IPS DF 19.7 (cell line): ENCODE measurements around the gene CUL1.

Source experiments
- DNase-seq: peaks from one replicate; pipeline ENCODE4 v3.0.0-alpha.2; 2013; ENCODE audit warnings: low read depth, low spot score

Gene CUL1

GRCh38 chr7:148761499-148762278 is 63.0 kb downstream of the CUL1 start:
- DNase-seq: no peak

- no peak for DNase-seq
These were observed 64.9 kb downstream of the CUL1 start for GRCh38 chr7:148763622-148764021.

GRCh38 chr7:148770004-148770403 is 71.3 kb downstream of the CUL1 start:
- no peak for DNase-seq

GRCh38 chr7:148772297-148773089 is 73.8 kb downstream of the CUL1 start:
- no peak for DNase-seq

- no peak for DNase-seq
These were observed 74.6 kb downstream of the CUL1 start for GRCh38 chr7:148773334-148773733.

- DNase-seq: no peak
These were observed 75.8 kb downstream of the CUL1 start for GRCh38 chr7:148774471-148774870.

- no peak for DNase-seq
These were observed 84.2 kb downstream of the CUL1 start for GRCh38 chr7:148782757-148783456.

- DNase-seq: no peak
These were observed 85.3 kb downstream of the CUL1 start for GRCh38 chr7:148783801-148784527.

- DNase-seq: no peak
These were observed 89.0 kb downstream of the CUL1 start for GRCh38 chr7:148787571-148788295.

- DNase-seq: no peak
These were observed 90.5 kb downstream of the CUL1 start for GRCh38 chr7:148789220-148789619.

GRCh38 chr7:148790131-148790726 is 91.5 kb downstream of the CUL1 start:
- no peak for DNase-seq

- no peak for DNase-seq
These were observed 92.1 kb downstream of the CUL1 start for GRCh38 chr7:148790850-148791249.

- no peak for DNase-seq
These were observed 92.8 kb downstream of the CUL1 start for GRCh38 chr7:148791546-148791945.

- no peak for DNase-seq
These were observed 94.9 kb downstream of the CUL1 start for GRCh38 chr7:148793590-148793989.

GRCh38 chr7:148794476-148794875 is 95.8 kb downstream of the CUL1 start:
- no peak for DNase-seq

- no peak for DNase-seq
These were observed 98.1 kb downstream of the CUL1 start for GRCh38 chr7:148796841-148797240.

GRCh38 chr7:148799893-148800555 is 101.3 kb downstream of the CUL1 start:
- DNase-seq: no peak

GRCh38 chr7:148800677-148801076 is 102.0 kb downstream of the CUL1 start:
- no peak for DNase-seq

GRCh38 chr7:148802101-148802493 is 103.4 kb downstream of the CUL1 start:
- no peak for DNase-seq

GRCh38 chr7:148803094-148803493 is 104.4 kb downstream of the CUL1 start:
- DNase-seq: no peak
